GM19463 (cell line): Measurements from ENCODE around the gene PACRGL.

Source experiments
- ATAC-seq: cut with Tn5 transposase; IDR thresholded peaks from one replicate; pipeline ENCODE4 v1.9.1; 2021; ENCODE audit warnings: mild to moderate bottlenecking, moderate library complexity; ENCODE audit not compliant: unreplicated experiment

The PACRGL gene

DNA sequence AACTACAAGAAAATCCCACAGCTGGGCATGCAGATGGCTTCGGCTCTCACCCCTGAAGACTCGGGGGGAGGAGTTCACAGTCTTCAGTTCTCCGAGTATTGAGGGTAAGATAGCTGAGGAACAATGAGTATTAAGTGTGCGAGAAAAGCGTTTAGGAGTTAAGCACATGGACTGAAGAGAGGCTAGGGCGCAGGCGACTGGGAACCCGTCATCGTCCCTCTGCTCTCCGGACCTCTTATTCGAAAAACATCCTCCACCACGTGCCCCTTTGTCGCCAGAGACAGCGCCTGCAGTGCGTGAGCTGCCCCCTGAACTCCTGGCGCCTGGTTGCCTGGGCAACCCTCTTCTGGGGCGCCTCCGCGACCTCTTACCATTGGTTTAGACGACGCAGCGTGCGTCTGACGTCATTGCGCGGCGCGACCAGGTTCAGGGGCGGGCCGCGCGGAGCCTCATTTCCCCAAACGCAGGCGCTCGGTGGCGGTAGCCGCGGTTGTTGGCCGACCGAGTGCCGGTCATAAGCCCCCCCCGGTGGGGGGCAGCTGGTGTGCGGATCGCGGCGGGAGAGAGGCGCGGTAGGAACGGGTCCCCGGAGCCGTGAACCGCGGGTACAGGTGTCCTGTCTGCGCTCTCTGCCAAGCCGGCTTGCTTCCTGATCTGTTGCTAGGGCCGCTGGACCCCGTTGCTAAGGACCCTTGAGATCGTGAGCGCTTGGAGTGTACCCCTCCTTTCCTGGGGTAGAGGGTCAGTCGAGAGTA, at the start of gene PACRGL:
TSS of gene PACRGL (plus strand) at position 452 of the 755 bp plus-strand sequence. CDS start 4,024 bp downstream, outside the sequence.
- ATAC-seq = peak; percentile 100

DNA sequence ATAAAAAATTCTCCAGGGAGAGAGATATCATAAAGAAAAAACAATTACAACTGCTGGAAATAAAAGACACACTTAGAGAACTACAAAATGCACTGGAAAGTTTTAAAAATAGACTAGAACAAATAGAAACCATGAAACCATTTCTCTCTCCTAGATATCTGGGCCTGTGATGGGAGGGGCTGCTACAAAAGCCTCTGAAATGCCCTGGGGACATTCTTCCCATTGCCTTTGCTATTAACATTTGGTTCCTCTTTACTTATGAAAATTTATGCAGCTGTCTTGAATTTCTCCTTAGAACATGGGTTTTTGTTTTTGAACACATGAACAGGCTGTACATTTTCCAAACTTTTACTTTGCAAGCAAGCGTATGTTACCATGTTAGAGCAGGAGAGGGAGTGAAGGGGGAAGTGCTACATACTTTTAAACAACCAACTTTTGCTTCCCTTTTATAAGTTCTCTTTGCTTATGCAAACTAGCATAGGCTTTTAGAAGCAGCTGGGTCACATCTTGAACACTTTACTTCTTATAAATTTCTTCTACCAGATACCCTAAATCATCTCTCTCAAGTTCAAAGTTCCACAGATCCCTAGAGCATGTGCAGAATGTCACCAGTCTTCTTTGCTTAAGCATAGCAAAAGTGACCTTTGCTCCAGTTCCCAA, 47.9 kb upstream of the PACRGL start:
- no peak for ATAC-seq

DNA sequence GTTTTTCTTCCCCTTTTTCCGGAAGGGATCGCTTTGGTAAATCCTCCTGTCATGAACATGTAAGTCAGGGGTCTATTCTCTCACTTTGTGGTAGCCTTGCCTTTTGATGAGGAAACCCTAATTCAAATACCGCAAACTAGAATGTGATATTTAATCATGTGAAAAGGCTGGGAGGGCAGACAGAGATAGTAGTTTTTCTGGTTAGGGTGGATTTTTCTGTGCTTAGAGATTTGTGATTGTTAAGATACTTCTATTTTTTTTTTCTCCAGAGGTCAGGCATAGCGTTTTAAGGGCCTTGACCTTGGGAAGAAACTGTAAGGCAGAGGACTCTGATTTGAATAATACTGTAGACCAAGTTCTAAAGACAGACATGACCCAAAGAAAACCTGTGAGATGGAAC, 41.8 kb upstream of the PACRGL start:
- no peak for ATAC-seq

DNA sequence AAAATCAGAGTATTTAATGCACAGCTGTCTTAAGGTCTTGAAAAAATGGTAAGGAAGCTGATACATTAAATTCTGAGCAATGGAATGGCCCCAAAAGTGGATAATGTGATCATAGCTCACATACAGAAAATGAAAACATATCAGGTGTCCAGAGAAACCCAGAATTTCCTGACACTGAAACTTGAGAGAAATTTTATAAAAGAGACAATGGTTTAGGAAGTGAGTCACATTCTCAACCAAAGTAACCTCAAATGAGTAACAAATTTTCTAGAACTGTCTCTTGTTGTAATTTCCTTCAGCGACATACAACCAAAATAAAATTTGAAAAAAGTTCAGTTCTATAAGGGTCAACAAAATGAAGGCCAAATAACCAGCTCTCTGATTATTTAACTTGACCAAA, 37.4 kb upstream of the PACRGL start:
- ATAC-seq = no peak

DNA sequence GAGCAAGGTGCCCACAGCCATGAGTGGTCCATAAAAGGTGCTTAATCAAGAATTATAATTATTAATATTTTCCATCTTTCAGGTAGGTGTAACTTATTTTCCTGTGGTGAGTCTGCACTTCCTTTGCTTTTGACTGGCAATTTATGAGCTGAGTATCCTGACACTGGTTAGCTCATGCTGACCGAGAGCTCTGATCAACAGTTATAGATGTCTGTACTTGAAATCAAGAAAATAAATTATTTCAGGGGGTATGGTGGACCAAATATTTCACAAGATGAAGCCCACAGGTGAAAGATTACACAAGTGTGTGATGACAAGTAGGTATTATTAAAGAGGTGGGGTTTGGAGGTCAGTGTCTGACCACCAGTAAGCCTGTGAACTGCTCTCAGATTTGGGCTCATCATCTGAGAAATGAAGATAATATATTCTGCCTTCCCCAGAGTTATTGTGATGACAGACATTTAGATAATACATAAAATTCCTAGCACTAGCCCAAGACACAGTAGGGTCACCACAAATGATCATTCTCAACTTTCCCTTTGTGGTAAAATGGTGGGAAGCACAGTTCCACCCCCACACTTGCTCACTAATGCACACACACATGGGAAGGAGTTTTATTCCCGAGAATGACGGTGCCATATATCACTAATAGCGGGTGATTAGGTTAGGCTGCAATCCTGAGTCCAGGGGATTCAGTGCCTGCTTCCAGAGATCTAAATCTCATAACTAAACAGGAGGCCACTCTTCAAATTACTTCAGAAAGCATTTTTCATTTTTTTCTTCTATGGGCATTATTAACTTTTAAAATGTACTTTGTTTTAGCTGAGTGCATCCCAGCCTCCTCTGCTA, 34.0 kb upstream of the PACRGL start:
- no peak for ATAC-seq

DNA sequence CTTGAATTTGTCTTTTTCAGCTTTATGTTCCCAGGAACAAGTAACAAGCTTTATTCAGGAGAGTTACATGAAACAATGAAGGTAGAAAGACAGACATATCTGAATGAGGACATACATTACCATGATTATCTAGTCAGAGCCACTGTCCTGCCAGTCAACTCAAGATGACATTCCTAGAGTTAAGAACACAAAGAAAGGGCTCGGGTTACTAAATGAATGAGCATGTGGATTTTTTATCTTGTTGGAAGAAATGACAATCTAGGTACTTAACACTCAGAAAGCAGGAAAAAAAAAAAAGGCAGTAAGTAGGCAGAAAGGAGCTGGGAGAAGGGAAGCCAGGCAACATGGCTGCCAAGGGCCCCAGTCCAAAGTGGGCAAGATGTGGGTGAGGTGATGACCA, 28.0 kb upstream of the PACRGL start:
- no peak for ATAC-seq

DNA sequence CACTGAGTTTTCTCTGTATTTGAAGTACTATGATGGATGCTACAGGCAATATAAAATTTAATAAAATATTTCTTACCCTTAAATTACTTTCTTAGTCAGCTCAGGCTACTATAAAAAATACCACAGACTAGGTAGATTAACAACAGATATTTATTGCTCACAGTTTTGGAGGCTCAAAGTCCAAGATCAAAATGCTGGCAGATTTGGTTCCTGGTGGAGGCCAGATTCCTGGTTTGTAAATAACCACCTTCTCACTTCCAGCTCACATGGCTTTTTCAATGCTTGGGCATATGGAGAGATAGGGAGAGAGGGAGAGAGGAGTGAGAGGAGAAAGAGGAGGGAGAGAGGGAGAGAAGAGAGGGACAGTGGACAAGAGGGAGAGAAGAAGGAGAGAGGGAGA, 24.5 kb upstream of the PACRGL start:
- ATAC-seq = no peak

DNA sequence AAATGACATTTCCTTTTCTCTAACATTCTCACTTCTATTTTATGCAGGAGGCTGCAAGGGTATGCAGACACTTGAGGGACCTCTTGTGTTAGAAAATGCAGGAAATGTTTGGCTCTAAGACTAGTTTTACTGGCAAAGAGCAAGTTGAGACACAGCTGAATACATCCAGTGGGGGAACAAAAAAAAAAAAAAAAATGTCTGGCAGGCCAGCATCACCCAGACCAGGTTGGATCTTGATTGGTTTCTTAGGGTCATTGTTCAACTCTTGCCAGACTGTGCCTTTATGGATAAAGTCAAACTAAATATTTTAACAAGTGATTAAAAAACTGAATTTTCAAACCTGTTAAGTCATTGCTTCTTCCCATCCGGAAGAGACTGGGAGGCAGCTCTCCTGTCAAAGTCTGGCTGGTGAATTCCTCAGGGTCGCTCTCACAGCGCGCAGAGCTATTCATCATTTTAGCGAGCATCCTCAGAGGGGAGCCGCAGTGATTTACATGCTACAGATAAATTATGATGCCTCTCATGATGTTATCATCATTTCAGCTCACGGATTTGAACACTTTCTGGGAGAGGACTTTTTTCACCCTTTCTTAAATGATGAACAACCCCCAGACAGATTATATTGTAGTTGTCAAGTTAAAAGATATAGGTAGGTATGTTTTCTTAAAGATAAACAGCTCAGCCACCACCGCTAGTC, 23.6 kb upstream of the PACRGL start:
- no peak for ATAC-seq

DNA sequence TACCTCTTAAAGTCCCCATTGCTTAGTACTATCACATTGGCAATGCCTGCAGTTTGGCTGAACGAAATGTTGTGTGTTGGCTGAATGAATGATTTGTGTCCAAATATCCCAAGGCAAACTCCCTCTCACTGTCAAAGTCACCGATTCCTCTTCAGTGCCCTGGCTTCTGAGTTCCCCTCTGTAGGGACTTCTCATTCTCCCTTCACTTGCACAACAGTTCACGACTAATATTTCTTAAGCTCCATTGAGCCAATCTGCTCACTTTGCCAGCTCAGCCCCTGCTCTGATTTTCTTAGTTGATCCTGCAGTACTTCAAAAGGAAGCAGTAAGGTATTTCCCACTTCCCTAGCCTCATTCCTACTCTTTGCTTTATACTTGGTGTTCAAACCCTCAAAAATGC, 21.9 kb upstream of the PACRGL start:
- ATAC-seq = no peak

DNA sequence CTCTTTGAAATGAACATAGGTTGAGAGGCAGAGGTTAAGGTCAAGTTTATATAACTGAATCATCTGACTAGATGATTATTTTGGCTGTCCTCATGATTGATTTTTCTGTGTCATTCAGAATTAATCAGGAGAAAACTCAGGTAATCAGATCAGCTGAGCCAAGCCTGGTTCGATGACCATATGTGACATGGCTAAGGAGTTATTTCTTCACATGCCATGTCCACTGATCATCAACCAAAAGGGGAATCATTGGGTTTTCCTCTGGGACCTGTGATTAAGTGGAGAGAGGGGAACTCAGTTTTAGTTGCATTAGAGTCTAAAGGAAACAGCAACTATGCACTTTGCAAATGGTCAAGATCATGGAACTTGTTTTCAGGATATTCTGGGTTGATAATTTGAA, 20.3 kb upstream of the PACRGL start:
- ATAC-seq = no peak

DNA sequence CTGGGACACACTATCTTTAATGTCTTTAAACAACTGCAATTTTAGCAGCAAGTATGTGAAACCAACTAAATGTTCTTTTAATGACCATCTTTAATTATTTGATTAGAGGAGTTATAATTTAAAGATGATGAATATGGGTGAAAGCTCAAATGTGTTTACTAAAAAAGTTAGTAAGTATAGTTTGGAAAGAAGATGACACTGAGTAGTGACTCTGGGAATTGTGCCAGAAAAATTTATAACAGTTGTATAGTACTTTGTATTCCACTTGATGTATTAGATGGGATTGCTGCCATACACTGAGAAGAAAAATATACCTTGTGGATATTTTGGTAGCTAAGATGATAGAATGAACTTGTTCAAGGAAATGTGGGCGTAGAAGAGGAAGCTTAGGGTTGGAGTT, 19.5 kb upstream of the PACRGL start:
- ATAC-seq = no peak

DNA sequence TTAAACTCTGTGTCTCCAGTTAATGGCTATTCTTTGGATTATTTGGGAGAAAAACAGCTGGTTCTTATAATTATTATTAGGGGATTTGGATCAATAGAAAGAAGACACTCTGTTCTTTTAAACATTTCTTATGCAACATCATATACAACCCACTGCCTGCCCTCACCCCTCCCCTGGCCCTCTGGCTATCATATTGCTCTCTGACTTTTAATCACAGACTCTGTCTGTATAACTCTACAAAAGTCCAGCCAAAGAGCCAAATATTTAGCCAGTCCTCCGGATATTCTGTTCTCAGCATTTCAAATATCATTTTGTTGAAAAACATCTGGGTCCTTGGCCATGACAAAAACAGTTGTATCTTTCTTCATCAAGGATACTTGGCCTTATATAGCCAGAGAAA, 19.0 kb upstream of the PACRGL start:
- no peak for ATAC-seq

DNA sequence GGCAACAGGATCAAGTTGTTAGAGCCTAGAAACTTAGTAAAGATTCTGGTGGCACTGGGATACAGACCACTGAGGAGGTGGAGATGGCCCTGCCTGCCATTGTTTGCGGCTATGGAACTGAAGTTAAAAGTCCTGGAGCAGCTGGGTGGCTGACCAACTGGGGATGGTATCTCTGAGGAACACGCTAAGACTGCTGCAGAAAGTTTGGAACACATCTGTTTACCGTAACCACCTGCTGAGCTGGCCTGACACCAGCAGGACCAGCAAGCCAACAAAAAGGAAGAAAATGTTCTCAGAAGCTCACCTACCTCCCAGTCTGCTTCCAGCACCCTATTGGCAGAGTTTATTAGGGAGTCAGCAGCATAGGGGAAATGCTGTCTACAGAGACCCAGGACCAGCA, 17.4 kb upstream of the PACRGL start:
- ATAC-seq = no peak

DNA sequence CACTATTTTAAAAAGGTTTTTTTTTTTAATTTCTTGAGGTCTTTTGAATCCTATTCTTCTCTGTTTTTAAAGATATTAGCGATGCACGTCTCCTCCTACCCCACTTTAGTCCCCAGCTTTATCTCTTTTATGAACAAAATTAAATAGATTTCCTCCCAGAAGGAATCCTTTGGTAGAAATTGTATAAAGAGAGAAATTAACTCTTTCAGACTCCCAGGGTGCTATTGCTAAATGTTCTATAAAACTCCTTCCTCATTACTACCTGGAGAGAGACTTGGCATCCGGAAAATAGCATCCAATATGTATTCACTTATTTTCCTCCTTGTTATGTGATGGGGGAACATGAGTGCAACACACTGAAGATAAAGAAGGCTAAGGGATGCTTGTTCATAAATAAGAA, 16.5 kb upstream of the PACRGL start:
- ATAC-seq = no peak

DNA sequence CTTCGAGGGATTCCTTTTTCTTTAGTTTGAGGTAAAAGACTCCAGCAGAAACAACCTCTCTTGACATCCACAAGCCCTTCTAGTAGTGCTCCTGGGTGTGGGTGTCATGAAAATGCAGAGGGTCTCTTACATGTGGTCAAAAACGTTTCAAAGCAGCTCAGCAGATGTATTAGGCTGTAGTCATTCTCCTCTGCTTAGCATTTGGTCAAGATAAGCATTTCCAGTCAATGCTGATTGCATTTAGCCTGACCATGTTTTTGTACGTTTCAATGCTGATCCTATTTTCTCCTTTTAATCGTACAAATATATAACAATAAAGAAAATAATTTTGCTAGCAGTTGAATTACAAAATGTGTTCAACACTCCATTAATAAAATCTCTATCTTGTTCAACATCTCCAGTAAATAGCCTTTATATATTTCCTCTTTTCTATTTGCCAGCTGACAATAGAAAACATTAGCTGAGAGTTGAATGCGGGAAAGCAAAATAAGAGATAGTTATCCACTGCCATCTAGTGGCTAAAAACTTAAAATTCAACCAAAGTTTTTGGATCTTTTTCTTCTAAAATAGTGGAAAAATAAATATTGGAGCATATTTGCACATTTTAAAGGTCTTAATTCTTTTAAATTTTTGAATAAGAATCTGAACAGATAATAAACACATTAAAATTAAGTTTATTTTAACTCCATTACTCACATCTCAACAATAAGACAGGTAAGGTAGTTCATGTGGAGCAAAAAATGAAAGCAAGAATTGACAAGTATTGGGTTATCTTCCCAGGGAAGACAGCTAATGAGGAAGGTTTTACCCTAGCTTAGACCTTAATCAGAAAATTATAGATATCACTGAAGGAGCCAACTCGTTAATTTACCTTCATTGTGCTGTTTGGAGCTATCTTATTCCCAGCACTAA, 15.2 kb upstream of the PACRGL start:
- no peak for ATAC-seq

DNA sequence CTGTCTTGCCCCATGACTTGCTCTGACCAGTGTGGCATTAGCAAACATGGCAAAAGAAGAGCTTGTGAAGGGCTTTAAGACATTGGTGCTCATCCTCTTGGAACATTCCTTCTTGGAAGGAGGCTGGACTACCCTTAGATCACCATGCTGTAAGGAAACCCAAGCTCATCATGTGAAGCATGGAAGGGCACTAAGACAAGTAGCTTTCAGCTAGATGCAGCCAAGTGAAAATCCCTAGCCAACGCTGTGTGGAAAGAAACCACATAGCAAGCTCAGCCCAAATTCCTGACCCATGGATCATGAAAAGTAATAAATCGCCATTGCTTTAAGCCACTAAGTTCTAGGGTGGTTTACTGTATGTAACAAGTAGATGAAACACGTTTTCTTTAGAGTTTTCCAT, 12.4 kb upstream of the PACRGL start:
- no peak for ATAC-seq

DNA sequence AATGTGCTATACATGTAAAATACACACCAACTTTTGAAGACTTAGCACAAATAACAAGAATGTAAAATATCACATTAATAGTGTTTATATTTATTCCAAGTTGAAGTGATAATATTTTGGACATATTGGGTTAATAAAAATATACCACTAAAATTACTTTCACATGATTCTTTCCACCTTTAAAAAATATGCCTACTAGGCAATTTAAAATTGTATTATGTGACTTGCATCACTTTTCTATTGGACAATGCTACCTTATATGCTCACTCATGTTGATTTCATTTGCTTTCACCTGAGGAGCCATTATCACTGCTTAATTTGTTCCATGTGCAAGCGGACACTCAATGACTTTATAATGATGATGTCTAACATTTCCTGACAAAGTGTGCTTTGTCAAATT, 3.4 kb upstream of the PACRGL start:
- no peak for ATAC-seq

DNA sequence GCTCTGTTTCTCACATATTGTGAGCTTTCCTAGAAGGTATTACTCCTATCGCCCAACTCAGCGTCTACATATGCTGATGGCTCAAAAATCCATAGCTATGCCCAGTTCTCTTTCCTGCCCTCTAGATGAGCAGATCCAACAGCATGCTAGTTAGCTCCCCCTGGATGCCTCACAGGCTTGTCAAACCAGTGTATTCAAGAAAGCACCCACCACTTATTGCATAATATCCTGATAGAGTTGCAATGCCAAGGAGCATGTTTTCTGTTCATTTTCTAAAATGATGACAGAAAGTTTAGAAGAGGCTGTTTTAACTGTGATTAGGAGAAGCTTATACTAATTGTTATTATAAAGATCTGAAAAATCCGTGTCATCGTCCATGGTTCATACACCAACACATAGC, 1.9 kb upstream of the PACRGL start:
- ATAC-seq = no peak

DNA sequence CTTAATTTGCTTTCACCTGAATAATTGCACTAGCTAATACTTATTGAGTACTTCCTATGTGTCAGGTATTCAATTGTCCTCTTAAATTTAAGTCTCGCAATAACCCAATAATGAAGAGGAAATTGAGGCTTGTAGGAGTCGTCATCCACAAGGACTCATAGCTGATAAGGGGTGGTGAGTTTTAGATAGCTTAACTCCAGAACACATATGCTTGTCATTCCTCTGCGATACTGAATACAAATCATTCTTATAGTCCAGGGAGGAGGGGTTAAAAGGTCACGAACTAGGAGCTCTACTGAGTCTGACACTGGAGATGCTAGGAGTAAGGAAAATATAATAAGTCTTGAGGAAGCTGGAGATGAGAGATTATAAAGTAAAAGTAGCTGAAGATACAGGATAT, 1.4 kb upstream of the PACRGL start:
- no peak for ATAC-seq

DNA sequence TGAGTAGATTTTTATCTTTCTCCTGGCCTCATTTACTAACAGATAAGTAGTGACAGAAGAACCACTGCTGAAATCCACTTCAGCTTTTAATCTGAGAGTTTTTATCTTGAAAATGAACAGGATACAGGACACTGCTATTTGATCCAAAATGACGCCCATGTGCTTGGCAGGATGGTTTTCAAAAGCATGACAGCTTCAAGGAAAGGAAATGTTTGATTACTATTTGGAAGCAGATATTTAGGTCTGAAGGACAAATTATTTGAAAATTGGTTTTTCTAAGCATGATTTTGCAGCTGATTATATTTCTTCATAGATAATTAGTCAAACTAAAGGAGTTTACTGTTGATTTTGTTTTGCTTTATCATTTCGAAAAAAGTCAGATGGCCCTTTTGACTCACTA, 11.1 kb downstream of the PACRGL start:
- no peak for ATAC-seq
